Measurements from ENCODE around the gene ALG14.

ALG14 gene

GRCh38 chr1:94979656-94980581 is 92.8 kb downstream of the ALG14 start:
- DNase-seq: no peak

- no peak for DNase-seq
These were observed 93.6 kb downstream of the ALG14 start for GRCh38 chr1:94979131-94979530.

DNA sequence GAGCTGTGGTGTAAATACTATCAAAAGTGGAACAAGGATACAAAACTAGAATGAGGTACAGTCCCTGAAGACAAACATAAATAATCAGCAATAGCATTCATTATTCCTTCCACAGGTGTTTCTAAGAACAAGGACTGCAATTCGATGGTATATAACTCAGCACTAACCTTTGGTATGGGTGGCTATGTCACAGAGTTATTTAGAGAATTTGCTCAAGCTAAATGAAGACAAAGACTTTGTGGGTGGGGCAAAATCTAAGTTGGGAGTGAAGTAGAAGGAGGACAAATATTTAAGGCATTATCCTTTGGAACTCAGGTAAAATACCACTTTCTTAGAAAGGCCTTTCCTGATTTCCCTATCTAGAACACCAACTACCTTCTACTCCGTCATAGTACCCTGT is 94.3 kb downstream of the ALG14 start:
- DNase-seq: no peak

GRCh38 chr1:94976971-94977548 is 95.7 kb downstream of the ALG14 start:
- no peak for DNase-seq

DNA sequence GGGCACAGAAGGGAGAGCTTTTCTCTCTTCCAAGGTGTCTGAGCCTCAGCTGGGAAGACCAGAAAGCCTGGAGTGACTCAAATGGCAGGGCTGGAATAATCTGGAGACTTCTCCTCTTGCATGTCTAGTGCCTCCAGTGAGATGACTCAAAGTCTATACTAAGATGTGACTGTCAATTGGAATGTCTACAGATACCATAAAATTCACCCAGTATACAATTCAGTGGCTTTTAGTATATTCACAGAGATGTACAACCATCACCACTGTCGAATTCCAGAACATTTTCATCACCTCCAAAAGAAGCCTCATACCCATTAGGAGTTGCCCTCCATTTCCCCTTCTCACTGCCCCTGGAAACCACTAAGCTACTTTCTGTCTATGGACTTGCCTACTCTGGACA is 97.9 kb downstream of the ALG14 start:
- DNase-seq: no peak

GRCh38 chr1:94974241-94974640 is 98.5 kb downstream of the ALG14 start:
- no peak for DNase-seq

DNA sequence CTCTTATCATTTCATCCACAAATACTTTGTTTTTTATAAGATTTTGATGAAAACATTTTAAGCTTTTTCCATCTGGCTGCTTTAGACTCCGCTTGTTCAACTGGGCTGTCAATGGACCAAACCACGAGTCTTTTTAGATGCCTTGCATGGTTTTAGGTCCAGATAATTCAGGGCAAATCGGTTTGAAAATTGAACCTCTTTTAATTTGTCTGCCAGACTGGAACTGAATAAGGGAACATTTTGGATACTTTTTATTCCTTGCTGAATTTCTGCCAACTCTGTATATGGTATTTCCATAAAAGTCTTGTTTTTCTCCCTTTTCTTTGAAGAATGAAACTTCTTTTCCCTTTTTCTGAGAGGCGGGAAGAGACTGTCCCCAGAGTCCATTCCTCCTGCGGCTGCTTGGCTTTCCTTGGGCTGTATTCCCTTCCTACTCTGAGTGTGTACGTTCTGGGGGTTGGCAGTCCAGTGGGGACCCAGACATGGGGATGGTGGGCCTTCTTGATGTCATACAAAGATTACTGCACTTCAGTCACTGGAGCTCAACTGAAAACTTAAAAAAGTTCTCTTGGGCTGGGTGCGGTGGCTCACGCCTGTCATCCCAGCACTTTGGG is 99.3 kb downstream of the ALG14 start:
- DNase-seq: no peak

DNA sequence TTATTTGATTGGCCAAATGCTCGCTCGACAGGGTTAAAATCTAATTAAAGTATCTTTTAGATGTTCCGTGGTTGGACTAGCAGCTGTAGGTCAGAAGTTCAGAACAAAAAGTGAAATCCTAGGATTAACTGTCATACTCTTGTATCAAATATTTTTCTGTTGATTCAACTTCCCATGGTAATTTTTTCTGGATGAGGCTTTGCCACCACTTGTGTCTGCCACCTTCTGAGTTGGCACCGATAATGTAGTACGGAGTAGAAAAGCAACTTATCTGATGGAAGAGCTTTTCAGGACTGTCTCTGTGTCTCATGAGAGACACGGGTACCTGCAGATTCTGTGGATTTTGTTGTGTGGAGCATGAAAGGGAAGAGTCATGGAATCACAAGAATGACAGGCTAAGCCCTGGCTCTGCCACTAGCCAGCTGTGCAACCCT is 101.2 kb downstream of the ALG14 start:
- DNase-seq: no peak

DNA sequence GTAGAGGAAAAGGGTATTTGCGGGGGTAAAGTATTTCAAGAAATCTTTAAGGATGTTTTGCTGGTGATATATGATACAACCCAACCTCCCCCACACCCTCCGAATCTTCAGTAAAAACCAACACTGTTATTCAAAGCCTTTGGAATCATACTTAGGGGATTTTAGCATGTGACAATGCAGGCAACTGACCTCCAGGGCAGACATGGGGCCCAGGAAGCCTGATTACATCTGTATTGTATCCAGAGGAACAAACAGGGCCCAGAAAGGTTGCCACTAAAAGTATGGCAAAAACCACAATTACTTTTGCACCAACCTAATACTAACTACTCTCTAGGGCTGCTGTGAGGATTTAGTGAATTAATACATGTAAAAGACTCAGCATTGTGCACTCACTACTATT is 102.0 kb downstream of the ALG14 start:
- no peak for DNase-seq

GRCh38 chr1:94969137-94969536 is 103.6 kb downstream of the ALG14 start:
- DNase-seq: no peak

DNA sequence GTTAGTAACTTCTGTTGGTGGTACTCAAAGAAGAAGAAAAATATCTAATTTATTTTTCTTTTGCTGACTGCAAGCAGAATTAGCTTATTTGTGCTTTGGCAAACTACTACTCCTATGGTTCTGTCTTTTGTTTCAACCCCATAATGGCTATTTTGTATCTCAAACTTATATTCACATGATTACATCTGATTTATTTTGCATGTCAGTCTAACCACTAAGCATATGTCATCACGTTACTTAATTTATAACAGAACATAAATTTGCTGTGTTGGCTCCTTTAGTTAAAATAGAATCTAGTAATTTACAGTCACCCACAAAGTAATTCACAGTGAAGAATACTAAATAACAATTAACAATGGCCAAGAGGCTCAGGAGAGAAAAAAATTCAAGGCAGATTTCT is 106.7 kb downstream of the ALG14 start:
- DNase-seq: no peak

DNA sequence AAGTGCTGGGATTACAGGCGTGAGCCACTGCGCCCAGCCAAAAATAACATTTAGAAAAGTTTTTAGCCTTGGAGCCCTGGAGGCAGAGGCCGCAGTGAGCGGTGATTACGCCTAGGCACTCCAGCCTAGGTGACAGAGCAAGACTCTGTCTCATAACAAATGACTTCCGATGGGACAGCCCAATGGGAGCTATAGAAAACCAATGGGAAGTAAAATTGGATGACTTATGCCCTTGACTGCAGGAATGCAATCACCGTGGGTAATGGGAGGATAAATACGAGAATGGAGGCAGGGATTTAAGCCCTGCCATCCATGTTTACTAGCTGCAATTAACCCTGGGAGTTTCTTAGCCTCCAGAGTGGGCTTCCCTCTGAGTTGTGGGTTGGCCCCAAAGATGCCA is 108.9 kb downstream of the ALG14 start:
- no peak for DNase-seq

DNA sequence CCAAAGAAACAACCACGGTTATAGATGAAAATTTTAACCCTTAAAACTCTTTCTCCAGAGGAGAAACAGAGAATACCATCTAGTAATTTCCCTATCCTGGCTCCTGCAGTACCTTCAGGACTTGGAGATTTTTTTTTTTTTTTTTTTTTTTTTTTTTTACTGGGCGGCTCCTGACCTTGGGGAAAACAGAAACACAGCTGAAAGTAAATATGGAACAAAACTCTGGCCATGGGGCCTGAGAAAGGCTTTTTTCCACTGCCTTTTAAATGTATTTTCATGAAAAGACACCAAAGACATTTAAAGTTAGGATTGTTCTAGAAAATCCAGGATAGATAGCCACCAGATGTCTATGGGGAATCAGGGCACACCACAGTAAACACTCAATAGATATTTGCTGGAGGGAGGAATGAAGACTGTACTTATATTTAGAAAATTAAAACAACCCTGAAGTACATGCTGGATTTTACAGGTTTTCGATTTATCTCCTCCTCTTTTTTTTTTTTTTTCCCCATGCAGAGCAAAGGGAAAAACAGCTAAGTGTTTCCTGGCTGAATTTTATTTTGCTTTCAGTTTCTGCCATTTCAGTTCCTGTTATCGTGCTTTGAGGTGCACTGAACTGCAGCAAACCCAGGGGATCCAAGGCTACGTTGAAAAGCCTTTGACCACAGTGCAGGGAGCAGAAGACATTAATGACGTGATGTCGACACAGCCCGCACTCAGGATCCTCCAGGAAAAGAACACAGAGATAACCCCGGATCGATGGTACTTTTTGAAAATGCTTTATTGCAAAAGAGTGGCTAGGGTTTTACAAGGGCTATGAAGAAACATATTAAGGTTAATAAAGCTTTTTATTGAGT is 110.1 kb downstream of the ALG14 start:
- DNase-seq: no peak

- no peak for DNase-seq
These were observed 110.8 kb downstream of the ALG14 start for GRCh38 chr1:94961988-94962387.

DNA sequence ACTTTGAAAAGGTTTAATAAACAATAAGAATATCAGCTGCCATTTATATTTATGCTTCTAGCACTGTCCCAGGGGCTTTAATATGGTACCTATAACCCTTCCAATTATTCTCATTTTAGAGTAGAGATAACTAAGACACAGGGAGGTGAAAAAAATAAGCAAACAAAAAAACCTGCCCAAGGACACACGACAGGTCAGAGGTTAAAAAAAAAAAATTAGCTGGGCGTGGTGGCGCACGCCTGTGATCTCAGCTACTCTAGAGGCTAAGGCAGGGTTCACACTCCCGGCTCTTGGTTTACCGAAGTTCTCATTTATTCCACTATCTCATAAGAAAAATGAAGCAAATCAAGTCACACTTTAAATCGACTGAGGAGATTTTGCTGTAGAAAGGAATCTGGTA is 111.2 kb downstream of the ALG14 start:
- no peak for DNase-seq

- DNase-seq: no peak
These were observed 114.7 kb downstream of the ALG14 start for GRCh38 chr1:94958081-94958480.

DNA sequence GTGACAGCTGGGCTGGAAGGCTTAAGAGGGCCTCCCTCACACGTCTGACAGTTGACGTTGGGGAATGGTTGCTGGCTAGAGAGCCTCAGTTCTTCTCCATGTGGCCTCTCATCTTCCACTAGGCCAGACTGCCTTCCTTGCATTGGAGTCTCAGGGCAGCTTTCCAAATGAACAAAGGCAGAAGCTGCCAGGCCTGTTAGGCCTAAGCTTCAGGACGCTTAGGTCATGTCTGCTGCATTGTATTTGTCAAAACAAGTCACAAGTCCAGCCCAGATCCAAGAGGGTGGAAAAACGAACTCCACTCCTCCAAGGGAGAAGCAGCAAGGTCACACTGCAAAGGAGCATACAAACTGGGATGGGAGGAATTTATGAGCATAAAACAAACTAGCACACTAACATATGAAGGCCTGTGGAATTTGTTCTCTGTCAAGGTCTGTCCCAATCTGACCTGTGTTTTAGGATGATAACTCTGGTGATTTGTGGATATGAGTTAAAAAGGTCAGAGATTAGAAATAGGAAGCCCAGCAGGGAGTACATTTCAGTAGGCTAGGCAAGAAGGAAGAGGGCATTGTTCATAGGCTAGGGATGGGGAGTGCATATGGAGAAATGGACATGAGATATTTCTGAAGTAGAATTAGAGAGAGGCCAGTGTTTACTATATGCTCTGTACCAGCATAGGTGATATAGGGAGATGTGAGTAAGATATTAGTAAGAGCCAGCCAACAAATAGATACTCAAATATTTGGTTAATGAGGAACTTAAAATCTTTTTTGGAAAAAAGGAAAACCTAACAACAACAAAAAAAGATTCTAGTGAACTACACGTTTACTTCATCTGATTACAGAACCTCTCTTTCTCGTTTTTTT is 116.8 kb downstream of the ALG14 start:
- no peak for DNase-seq

DNA sequence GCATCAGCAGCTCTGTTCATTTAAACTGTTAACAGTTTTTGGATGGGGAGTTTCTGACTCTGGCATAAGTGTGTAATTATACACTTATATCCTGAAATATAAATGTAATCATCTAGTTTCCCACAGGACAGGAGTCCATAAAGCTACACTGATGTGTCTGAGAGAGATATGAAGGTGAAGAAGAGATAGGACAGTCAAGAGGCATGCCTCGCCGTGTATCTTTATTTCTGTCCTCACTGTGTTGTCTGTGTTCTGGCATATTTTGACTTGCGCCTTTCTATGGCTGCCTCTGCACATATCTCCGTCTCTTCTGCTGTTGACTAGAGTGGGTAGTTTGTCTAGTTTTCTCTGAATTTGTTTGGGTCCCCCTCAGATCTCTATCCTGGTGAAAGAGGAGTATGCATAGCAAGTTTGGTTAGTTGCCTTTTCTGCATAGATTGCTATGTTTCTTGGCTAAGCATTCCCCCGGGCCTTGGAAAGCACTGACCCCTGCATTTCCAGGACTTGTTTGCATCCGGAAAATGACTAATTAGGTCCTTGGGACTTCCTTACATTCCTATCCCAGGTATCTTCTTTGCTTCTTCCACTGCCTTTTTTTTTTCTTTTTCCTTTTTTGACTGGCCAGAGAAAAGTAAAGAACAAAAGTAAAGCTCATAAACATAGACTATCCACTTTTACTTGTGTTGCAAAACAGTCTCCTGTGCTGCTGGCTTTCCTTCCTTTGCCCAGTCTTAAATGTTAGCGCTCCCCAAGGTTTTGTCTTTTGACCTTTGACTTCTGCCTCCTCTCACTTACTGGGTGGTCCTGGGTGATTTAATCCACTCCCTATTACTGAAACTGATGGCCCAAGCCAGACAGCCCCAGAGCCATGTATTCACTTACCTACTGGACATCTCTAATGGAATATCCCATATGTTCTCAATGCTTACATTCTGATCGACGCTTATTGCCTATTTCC is 118.2 kb downstream of the ALG14 start:
- no peak for DNase-seq

DNA sequence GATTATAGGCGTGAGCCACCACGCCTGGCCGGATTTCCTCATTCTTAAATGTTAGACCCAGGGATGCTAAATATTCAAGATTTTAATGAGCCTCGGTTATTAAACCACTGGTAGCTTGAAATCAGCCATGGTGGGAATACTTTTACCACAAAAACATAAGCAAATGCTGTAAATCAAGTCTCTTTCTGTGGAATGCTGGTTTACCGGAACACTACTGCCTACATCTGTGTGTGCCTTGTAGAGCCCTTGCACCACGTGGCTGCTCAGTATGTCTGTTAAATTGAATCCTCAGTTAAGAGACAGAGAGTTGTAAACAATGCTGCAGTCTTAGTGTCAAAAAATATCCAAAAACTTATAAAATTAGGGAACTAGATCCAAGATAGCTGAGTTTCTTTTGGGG is 119.0 kb downstream of the ALG14 start:
- DNase-seq: no peak

GRCh38 chr1:94953107-94953506 is 119.6 kb downstream of the ALG14 start:
- DNase-seq: no peak

GRCh38 chr1:94952539-94952938 is 120.2 kb downstream of the ALG14 start:
- no peak for DNase-seq

All from NCI-H2081 treated with DMSO at 0.1 percent for 48 hours (cell line).